Colonic mucosa (tissue), 4 donors: ENCODE data around the gene PIAS4. TPM values are rescaled to one million over a fixed set of nuclear protein-coding genes. Genes with fewer than 3 reads are reported as not detected.

Source experiments
- DNase-seq: peaks from one replicate; pipeline ENCODE4 v3.0.0-alpha.2; 2020
- H3K27ac ChIP-seq: fragments of 200-600 bp; one replicate; pipeline ENCODE4 v1.8.0; 2021
- H3K27me3 ChIP-seq: fragments of 200-600 bp; one replicate; pipeline ENCODE4 v1.8.0; 2021
- H3K36me3 ChIP-seq: fragments of 200-600 bp; one replicate; pipeline ENCODE4 v1.8.0; 2021
- H3K4me1 ChIP-seq: fragments of 200-600 bp; one replicate; pipeline ENCODE4 v1.8.0; 2021; ENCODE audit warnings: mild to moderate bottlenecking
- H3K4me3 ChIP-seq: fragments of 200-600 bp; one replicate; pipeline ENCODE4 v1.8.0; 2021
- H3K9ac ChIP-seq, 2 donors: one replicate each; pipeline ENCODE4 v1.7.0; 2013; ENCODE audit warnings: control low read depth in 2 of 2, low read depth in 2 of 2, low read length in 2 of 2
- H3K9me3 ChIP-seq: fragments of 200-600 bp; one replicate; pipeline ENCODE4 v1.8.0; 2021
- intact Hi-C: fragments of 100-400 bp; cut with DNase I; formaldehyde crosslinking; loops from one replicate; pipeline ENCODE4 v1.14.1; 2022
- total RNA-seq, 2 donors: library from RNA; stranded (reverse); fragmentation: NEBNext Ultra II Directional in 1 of 2; extraction: Animal tissue kit (Norgen Biotek cat#: 25700) in 1 of 2; gene quantifications; one replicate each; pipeline ENCODE4 v1.2.1, GENCODE V29; 2021
- TF ChIP-seq, protein P1 (sequence below): fragments of 200-600 bp; IDR thresholded peaks from one replicate; pipeline ENCODE4 v1.8.0; 2022; ENCODE audit warnings: antibody characterized with exemption, mild to moderate bottlenecking
- donor health status: healthy.
- donor health status: DM: no; HTN: no; CAD: no.
- donor health status: DM: no; HTN: no; CAD: no.

Gene PIAS4
- total RNA-seq, 2 donors from 2014 or later = 29.9 to 31.5 TPM

DNA sequence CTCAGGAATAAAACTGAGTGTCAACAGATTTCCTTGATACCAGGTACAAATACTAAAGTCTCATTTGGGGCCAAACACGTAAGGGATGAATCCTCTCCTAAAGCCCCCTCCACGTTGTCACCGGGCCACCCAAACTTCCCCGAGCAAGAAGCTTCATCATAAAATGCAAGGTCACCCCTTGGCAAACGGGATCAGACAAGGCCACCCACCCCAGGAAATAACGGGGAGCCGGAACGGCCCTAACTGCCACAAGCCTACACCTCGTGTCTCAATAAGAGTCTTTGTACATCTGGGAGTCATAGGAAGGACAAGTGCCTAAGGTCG, 23.0 kb upstream of the PIAS4 start:
- DNase-seq = no peak
- TF ChIP-seq, protein P1, sequence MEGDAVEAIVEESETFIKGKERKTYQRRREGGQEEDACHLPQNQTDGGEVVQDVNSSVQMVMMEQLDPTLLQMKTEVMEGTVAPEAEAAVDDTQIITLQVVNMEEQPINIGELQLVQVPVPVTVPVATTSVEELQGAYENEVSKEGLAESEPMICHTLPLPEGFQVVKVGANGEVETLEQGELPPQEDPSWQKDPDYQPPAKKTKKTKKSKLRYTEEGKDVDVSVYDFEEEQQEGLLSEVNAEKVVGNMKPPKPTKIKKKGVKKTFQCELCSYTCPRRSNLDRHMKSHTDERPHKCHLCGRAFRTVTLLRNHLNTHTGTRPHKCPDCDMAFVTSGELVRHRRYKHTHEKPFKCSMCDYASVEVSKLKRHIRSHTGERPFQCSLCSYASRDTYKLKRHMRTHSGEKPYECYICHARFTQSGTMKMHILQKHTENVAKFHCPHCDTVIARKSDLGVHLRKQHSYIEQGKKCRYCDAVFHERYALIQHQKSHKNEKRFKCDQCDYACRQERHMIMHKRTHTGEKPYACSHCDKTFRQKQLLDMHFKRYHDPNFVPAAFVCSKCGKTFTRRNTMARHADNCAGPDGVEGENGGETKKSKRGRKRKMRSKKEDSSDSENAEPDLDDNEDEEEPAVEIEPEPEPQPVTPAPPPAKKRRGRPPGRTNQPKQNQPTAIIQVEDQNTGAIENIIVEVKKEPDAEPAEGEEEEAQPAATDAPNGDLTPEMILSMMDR = no peak
- H3K27ac ChIP-seq = peak overlapping the region; percentile 93
- H3K9me3 ChIP-seq = no peaks in the 10 kb centered on the region
- peaks cover 34% of the 10 kb centered on the region for H3K36me3 ChIP-seq
- H3K4me1 ChIP-seq = peaks cover 17% of the 10 kb centered on the region
- H3K4me3 ChIP-seq = peak overlapping the region; percentile 83
- intact Hi-C loops = loop anchor here (10.0 kb wide), 1 partner anchor 150 kb away; no protein-coding TSS in a partner anchor
- peak overlapping the region; percentile 84 to 89 for H3K9ac ChIP-seq
- no peaks in the 10 kb centered on the region for H3K27me3 ChIP-seq

- Histone ChIP-seq H3K27ac (peak within 1 kb of the TSS; percentile 93), H3K36me3 (peaks cover 29% of the 10 kb centered on the region), H3K27me3 (no peaks in the 10 kb centered on the region), H3K4me1 (peaks cover 17% of the 10 kb centered on the region), H3K9me3 (no peaks in the 10 kb centered on the region), H3K4me3 (peak within 1 kb of the TSS; percentile 83), H3K9ac (peak within 1 kb of the TSS; percentile 84 to 89)
- TF ChIP-seq, protein P1 = no peak
- peak; percentile 91 for DNase-seq
- intact Hi-C loops = loop anchor here (5.0 to 10.0 kb wide), 2 partner anchors 150 to 222 kb away; no protein-coding TSS in a partner anchor
Observed at GRCh38 chr19:3984908-3985642, 22.5 kb upstream of the PIAS4 start, which contains the start of gene EEF2. EEF2 (minus strand) TSS chr19:3985463; CDS start chr19:3985380, 83 bp downstream.

DNA sequence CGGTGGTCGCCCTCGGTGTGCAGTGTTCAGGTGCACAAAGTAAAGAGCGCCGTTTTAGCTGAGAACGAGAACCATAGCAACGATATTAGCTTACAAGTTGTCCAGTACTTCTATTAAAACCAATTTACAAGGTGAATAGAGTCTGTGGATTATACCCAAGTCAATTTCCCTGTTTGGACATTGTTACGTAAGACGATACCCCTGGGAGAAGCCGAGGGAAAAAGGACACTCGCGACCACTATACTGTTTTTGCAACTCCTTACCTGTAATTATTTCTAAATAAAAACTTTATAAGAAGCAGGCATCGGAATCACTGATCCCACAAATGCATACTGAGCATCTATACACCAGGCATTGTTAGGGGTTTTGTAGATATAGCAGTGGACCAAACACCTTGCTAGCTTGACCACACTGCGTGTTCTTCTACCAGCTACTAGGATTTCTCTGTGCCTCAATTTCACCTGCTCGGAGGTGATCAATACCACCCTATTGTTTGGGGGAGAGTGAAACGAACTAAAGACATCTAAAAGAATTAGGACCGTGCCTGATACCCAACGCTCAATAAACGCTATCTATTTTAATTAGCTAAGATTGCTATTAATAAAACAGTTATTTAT, 21.8 kb upstream of the PIAS4 start:
- Histone ChIP-seq H3K4me3 (peak overlapping the region; percentile 83), H3K27ac (peak overlapping the region; percentile 26), H3K27me3 (no peaks in the 10 kb centered on the region), H3K9me3 (no peaks in the 10 kb centered on the region), H3K4me1 (peaks cover 17% of the 10 kb centered on the region), H3K36me3 (peaks cover 22% of the 10 kb centered on the region), H3K9ac (peak overlapping the region; percentile 84 to 89)
- DNase-seq = no peak
- TF ChIP-seq, protein P1 = no peak
- intact Hi-C loops = loop anchor here (5.0 to 10.0 kb wide), 2 partner anchors 149 to 222 kb away; no protein-coding TSS in a partner anchor

GRCh38 chr19:3986260-3987041, 21.1 kb upstream of the PIAS4 start:
- Histone ChIP-seq H3K9ac (peak overlapping the region; percentile 37 to 84), H3K9me3 (no peaks in the 10 kb centered on the region), H3K4me1 (peaks cover 17% of the 10 kb centered on the region), H3K4me3 (peak overlapping the region; percentile 83), H3K27me3 (no peaks in the 10 kb centered on the region), H3K36me3 (peaks cover 15% of the 10 kb centered on the region), H3K27ac (peak overlapping the region; percentile 26)
- peak; percentile 77 for DNase-seq
- TF ChIP-seq, protein P1 = peak; percentile 51
- intact Hi-C loops = loop anchor here (5.0 to 10.0 kb wide), 2 partner anchors 148 to 221 kb away; no protein-coding TSS in a partner anchor
